GM19351 (cell line): ENCODE results near the gene RRP1B.

Source experiments
- ATAC-seq: cut with Tn5 transposase; IDR thresholded peaks from one replicate; pipeline ENCODE4 v1.9.1; 2021; ENCODE audit warnings: mild to moderate bottlenecking, moderate library complexity; ENCODE audit not compliant: unreplicated experiment

Gene RRP1B

GRCh38 chr21:43739621-43740435 lies 80.5 kb downstream of the RRP1B start:
- no peak for ATAC-seq

- no peak for ATAC-seq
Observed at GRCh38 chr21:43740497-43741156, 81.3 kb downstream of the RRP1B start.

GRCh38 chr21:43741423-43742096 lies 82.2 kb downstream of the RRP1B start:
- ATAC-seq, result no peak

- no peak for ATAC-seq
Observed at GRCh38 chr21:43743947-43744346, 84.6 kb downstream of the RRP1B start.

- ATAC-seq, result no peak
Observed at GRCh38 chr21:43744725-43745124, 85.4 kb downstream of the RRP1B start.
